ENCODE results near the gene GTF3C5.

The GTF3C5 gene, protein sequence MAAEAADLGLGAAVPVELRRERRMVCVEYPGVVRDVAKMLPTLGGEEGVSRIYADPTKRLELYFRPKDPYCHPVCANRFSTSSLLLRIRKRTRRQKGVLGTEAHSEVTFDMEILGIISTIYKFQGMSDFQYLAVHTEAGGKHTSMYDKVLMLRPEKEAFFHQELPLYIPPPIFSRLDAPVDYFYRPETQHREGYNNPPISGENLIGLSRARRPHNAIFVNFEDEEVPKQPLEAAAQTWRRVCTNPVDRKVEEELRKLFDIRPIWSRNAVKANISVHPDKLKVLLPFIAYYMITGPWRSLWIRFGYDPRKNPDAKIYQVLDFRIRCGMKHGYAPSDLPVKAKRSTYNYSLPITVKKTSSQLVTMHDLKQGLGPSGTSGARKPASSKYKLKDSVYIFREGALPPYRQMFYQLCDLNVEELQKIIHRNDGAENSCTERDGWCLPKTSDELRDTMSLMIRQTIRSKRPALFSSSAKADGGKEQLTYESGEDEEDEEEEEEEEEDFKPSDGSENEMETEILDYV

DNA sequence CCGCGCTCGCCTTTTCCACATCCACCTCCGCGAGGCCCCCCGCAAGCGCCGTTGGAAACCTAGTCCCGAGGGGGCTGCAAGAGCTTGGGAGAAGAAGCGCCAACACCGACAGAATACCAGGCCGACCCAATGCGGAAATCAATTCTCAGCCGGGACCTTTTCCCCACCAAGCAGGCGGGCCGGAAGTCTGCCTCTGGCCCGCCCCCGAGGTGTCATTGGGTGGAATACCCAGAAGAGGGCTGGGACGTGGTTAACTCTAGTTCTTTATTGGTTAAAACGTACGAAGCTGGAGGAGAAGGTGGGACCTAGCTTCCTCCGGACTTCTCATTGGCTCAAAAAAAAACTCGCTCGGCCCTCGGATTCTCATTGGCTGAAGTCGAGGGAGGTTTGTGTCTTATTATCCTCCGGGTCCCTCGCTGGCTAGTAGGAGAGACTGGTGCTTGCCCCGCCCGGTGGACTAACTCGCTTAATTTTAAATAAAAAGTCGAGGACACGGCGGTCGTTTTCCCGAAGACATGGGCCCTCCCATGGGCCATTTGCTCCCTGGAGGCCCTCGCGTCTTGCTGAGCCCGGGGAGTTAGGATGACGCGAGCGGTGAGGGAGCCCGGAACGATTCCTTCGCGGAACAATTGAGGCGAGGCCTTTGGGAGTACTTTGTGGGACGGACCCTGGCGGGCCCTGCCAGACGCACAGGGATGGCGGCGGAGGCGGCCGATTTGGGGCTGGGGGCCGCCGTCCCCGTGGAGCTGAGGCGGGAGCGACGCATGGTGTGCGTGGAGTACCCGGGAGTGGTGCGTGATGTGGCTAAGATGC, at the start of gene GTF3C5:
Gene GTF3C5 (plus strand): TSS at position 681 of the 813 bp plus-strand sequence. CDS start 15 bp downstream, at position 696.
- peaks cover 13 to 25% of the 10 kb centered on the region in 2 donors for H3K4me1 ChIP-seq (ENCODE audit: control insufficient read depth in 1 of 2, insufficient read depth in 2 of 2, low read length in 2 of 2)
- peaks cover 0 to 5% of the 10 kb centered on the region in 2 donors for H3K36me3 ChIP-seq (ENCODE audit: control insufficient read depth in 1 of 2, insufficient read depth in 2 of 2, low read length in 2 of 2)
- peak within 1 kb of the TSS; percentile 72 for H3K27ac ChIP-seq (ENCODE audit: low read depth, low read length)
- peak within 1 kb of the TSS; percentile 97 to 98 for H3K4me3 ChIP-seq (ENCODE audit: low read depth in 1 of 2, low read length in 2 of 2)
- no peaks in the 10 kb centered on the region for H3K9me3 ChIP-seq (ENCODE audit: control insufficient read depth in 1 of 2, low read length in 2 of 2)
- no peaks in the 10 kb centered on the region for H3K27me3 ChIP-seq (ENCODE audit: control insufficient read depth in 1 of 2, insufficient read depth in 2 of 2, low read length in 2 of 2)
- peak within 1 kb of the TSS; percentile 87 to 93 for H3K9ac ChIP-seq (ENCODE audit: low read depth in 1 of 2, low read length in 2 of 2)

- H3K9me3 ChIP-seq (ENCODE audit: control insufficient read depth in 1 of 2, low read length in 2 of 2): no peaks in the 10 kb centered on the region
- peak overlapping the region in 1 of 2 donors; percentile 37 for H3K4me3 ChIP-seq (ENCODE audit: low read depth in 1 of 2, low read length in 2 of 2)
- no peak overlapping the region for H3K27ac ChIP-seq (ENCODE audit: low read depth, low read length)
- no peaks in the 10 kb centered on the region for H3K36me3 ChIP-seq (ENCODE audit: control insufficient read depth in 1 of 2, insufficient read depth in 2 of 2, low read length in 2 of 2)
- H3K4me1 ChIP-seq (ENCODE audit: control insufficient read depth in 1 of 2, insufficient read depth in 2 of 2, low read length in 2 of 2): peaks cover 16 to 18% of the 10 kb centered on the region in 2 donors
- no peak overlapping the region for H3K9ac ChIP-seq (ENCODE audit: low read depth in 1 of 2, low read length in 2 of 2)
- peaks cover 29 to 38% of the 10 kb centered on the region in 2 donors for H3K27me3 ChIP-seq (ENCODE audit: control insufficient read depth in 1 of 2, insufficient read depth in 2 of 2, low read length in 2 of 2)
Measured at GRCh38 chr9:132982458-132982857, 48.3 kb upstream of the GTF3C5 start.

GRCh38 chr9:132983491-132984201, 47.2 kb upstream of the GTF3C5 start:
- Histone ChIP-seq H3K27ac (ENCODE audit: low read depth, low read length) (no peak overlapping the region), H3K4me1 (ENCODE audit: control insufficient read depth in 1 of 2, insufficient read depth in 2 of 2, low read length in 2 of 2) (peaks cover 8 to 9% of the 10 kb centered on the region in 2 donors), H3K9me3 (ENCODE audit: control insufficient read depth in 1 of 2, low read length in 2 of 2) (no peaks in the 10 kb centered on the region), H3K9ac (ENCODE audit: low read depth in 1 of 2, low read length in 2 of 2) (no peak overlapping the region), H3K36me3 (ENCODE audit: control insufficient read depth in 1 of 2, insufficient read depth in 2 of 2, low read length in 2 of 2) (no peaks in the 10 kb centered on the region), H3K4me3 (ENCODE audit: low read depth in 1 of 2, low read length in 2 of 2) (no peak overlapping the region), H3K27me3 (ENCODE audit: control insufficient read depth in 1 of 2, insufficient read depth in 2 of 2, low read length in 2 of 2) (peaks cover 25 to 38% of the 10 kb centered on the region in 2 donors)

GRCh38 chr9:132984202-132985070, 46.4 kb upstream of the GTF3C5 start:
- Histone ChIP-seq H3K4me3 (ENCODE audit: low read depth in 1 of 2, low read length in 2 of 2) (no peak overlapping the region), H3K9me3 (ENCODE audit: control insufficient read depth in 1 of 2, low read length in 2 of 2) (no peaks in the 10 kb centered on the region), H3K9ac (ENCODE audit: low read depth in 1 of 2, low read length in 2 of 2) (no peak overlapping the region), H3K27me3 (ENCODE audit: control insufficient read depth in 1 of 2, insufficient read depth in 2 of 2, low read length in 2 of 2) (peaks cover 19 to 30% of the 10 kb centered on the region in 2 donors), H3K27ac (ENCODE audit: low read depth, low read length) (no peak overlapping the region), H3K36me3 (ENCODE audit: control insufficient read depth in 1 of 2, insufficient read depth in 2 of 2, low read length in 2 of 2) (no peaks in the 10 kb centered on the region), H3K4me1 (ENCODE audit: control insufficient read depth in 1 of 2, insufficient read depth in 2 of 2, low read length in 2 of 2) (peaks cover 4% of the 10 kb centered on the region in 2 donors)

DNA sequence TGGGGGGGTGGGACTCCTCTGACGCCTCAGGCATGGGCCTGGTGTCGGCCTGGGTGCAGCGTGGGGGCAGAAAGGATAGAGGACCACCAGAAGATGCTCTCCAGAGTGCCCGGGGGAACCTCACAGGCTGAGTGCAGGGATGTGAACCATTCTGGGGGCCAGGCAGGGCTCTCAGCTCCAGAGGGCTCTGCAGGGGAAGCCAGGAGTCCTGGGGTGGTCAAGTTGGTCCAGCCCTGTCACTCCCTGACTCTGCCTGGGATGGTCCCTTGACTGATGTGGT, 45.8 kb upstream of the GTF3C5 start:
- H3K4me1 ChIP-seq (ENCODE audit: control insufficient read depth in 1 of 2, insufficient read depth in 2 of 2, low read length in 2 of 2): peaks cover 4% of the 10 kb centered on the region in 2 donors
- peaks cover 14 to 25% of the 10 kb centered on the region in 2 donors for H3K27me3 ChIP-seq (ENCODE audit: control insufficient read depth in 1 of 2, insufficient read depth in 2 of 2, low read length in 2 of 2)
- H3K36me3 ChIP-seq (ENCODE audit: control insufficient read depth in 1 of 2, insufficient read depth in 2 of 2, low read length in 2 of 2): no peaks in the 10 kb centered on the region
- H3K9me3 ChIP-seq (ENCODE audit: control insufficient read depth in 1 of 2, low read length in 2 of 2): no peaks in the 10 kb centered on the region
- H3K4me3 ChIP-seq (ENCODE audit: low read depth in 1 of 2, low read length in 2 of 2): no peak overlapping the region
- no peak overlapping the region for H3K9ac ChIP-seq (ENCODE audit: low read depth in 1 of 2, low read length in 2 of 2)
- no peak overlapping the region for H3K27ac ChIP-seq (ENCODE audit: low read depth, low read length)

- Histone ChIP-seq H3K27me3 (ENCODE audit: control insufficient read depth in 1 of 2, insufficient read depth in 2 of 2, low read length in 2 of 2) (peaks cover 14 to 22% of the 10 kb centered on the region in 2 donors), H3K4me1 (ENCODE audit: control insufficient read depth in 1 of 2, insufficient read depth in 2 of 2, low read length in 2 of 2) (peaks cover 4% of the 10 kb centered on the region in 2 donors), H3K27ac (ENCODE audit: low read depth, low read length) (no peak overlapping the region), H3K9me3 (ENCODE audit: control insufficient read depth in 1 of 2, low read length in 2 of 2) (no peaks in the 10 kb centered on the region), H3K36me3 (ENCODE audit: control insufficient read depth in 1 of 2, insufficient read depth in 2 of 2, low read length in 2 of 2) (no peaks in the 10 kb centered on the region), H3K4me3 (ENCODE audit: low read depth in 1 of 2, low read length in 2 of 2) (no peak overlapping the region), H3K9ac (ENCODE audit: low read depth in 1 of 2, low read length in 2 of 2) (no peak overlapping the region)
Measured at GRCh38 chr9:132985489-132985888, 45.3 kb upstream of the GTF3C5 start.

GRCh38 chr9:132986114-132986513, 44.7 kb upstream of the GTF3C5 start:
- H3K27me3 ChIP-seq (ENCODE audit: control insufficient read depth in 1 of 2, insufficient read depth in 2 of 2, low read length in 2 of 2): peaks cover 14 to 18% of the 10 kb centered on the region in 2 donors
- H3K9ac ChIP-seq (ENCODE audit: low read depth in 1 of 2, low read length in 2 of 2): no peak overlapping the region
- H3K4me3 ChIP-seq (ENCODE audit: low read depth in 1 of 2, low read length in 2 of 2): no peak overlapping the region
- no peaks in the 10 kb centered on the region for H3K9me3 ChIP-seq (ENCODE audit: control insufficient read depth in 1 of 2, low read length in 2 of 2)
- H3K4me1 ChIP-seq (ENCODE audit: control insufficient read depth in 1 of 2, insufficient read depth in 2 of 2, low read length in 2 of 2): peaks cover 4% of the 10 kb centered on the region in 2 donors
- H3K36me3 ChIP-seq (ENCODE audit: control insufficient read depth in 1 of 2, insufficient read depth in 2 of 2, low read length in 2 of 2): no peaks in the 10 kb centered on the region
- no peak overlapping the region for H3K27ac ChIP-seq (ENCODE audit: low read depth, low read length)

DNA sequence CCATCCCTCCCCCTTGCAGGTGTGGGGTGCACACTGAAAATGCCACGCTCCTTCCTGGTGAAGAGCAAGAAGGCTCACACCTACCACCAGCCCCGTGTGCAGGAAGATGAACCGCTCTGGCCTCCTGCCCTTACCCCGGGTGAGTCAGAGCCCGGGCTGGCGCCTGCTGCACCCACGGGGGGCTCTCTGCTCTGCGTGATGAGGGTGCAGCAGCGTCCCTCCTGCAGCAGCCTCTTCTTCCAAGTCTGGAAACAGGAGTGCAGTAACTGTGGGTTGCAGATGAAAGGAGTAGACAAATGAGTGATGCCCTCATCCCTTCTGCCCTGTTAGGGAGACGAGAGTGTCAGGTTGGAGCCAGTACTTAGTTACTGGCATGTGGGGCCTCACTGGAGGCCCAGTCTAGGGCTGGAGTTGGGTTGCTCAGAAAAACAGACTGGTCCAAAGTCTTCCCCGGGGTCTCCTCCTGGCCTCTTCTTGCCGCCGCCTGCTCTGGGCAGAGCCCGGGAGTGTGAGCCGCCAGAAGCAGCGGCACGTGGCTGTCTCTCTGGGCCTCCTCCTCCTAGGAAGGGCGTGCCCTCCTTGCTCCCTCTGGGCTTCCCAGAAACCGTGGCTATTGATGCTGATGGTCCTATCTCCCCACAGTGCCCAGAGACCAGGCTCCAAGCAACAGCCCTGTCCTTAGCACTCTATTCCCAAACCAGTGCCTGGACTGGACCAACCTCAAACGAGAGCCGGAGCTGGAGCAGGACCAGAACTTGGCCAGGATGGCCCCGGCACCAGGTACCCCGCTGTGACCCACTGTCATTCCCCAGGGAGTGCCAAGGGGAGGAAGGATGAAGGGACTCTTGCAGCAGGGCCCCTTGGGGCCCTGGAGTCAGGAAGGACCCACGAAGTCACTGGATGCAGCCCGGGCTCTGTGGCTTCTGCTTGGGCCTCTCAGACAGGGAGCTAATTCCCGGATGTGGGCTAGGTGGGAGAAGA, 43.9 kb upstream of the GTF3C5 start:
- H3K27ac ChIP-seq (ENCODE audit: low read depth, low read length): no peak overlapping the region
- H3K9ac ChIP-seq (ENCODE audit: low read depth in 1 of 2, low read length in 2 of 2): no peak overlapping the region
- no peaks in the 10 kb centered on the region for H3K9me3 ChIP-seq (ENCODE audit: control insufficient read depth in 1 of 2, low read length in 2 of 2)
- no peaks in the 10 kb centered on the region for H3K36me3 ChIP-seq (ENCODE audit: control insufficient read depth in 1 of 2, insufficient read depth in 2 of 2, low read length in 2 of 2)
- H3K4me3 ChIP-seq (ENCODE audit: low read depth in 1 of 2, low read length in 2 of 2): no peak overlapping the region
- H3K27me3 ChIP-seq (ENCODE audit: control insufficient read depth in 1 of 2, insufficient read depth in 2 of 2, low read length in 2 of 2): peaks cover 14 to 22% of the 10 kb centered on the region in 2 donors
- peaks cover 4% of the 10 kb centered on the region in 2 donors for H3K4me1 ChIP-seq (ENCODE audit: control insufficient read depth in 1 of 2, insufficient read depth in 2 of 2, low read length in 2 of 2)
